HG02763 (cell line): ENCODE measurements around the gene PTPRN2.

ENCODE experiments used
- ATAC-seq: cut with Tn5 transposase; IDR thresholded peaks from one replicate; pipeline ENCODE4 v1.9.1; 2021; ENCODE audit warnings: mild to moderate bottlenecking, moderate library complexity; ENCODE audit not compliant: unreplicated experiment

PTPRN2 gene

DNA sequence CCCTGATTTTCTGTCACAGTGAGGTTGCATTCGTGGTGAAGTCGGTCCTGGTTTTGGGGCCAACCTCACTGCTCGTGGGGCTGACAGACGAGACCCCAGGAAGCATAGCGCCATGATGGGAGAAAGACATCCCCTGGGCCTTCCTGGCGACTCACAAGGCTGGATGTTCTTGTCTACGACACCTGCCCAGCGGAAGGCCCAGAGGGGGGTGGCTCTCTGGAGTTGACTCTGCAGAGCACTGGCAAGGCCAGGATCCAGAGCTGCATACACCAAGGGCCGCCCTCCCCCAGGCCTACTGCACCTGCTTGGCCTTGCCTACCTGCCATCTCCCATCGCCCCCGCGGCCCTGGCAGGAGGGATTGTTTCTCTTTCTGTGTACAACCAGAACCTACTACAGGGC is 608.9 kb downstream of the PTPRN2 start:
- ATAC-seq, result no peak

DNA sequence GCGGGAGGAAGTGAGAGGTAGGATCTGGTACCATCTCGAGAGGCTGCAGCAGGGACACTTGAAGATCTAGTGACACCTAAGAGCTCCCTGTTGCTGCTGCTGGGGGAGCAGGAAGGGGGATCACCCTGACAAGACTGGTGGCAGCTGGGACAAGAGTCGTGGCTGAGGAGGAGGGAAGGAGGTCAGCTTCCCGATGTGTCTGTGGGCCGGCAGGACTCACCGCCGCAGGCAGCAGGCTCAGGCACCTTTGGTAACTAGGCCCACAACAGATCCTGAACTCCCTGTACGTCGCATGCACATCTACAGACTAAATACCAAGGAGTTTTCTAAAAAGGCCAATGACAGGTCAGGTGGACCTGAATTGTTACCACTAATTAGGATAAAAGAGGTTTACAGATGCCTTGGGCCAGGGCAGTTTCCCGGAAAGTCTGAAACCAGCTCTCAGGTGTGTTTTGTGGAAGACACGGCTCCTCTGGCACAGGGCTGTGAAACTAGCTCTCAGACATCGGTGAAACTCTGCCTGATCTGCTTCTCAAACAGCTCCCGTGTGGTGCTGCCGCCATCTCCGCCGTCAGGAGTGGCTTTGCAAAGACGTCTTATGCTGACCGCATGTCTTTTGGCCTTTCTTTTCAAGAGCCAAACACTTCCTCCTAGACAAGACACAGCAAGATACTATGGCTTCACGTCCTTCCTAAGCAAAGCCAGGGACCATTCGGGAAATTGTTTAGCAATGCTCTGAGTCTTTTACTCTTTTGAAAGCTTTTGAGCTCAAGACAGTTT is 609.7 kb downstream of the PTPRN2 start:
- no peak for ATAC-seq

DNA sequence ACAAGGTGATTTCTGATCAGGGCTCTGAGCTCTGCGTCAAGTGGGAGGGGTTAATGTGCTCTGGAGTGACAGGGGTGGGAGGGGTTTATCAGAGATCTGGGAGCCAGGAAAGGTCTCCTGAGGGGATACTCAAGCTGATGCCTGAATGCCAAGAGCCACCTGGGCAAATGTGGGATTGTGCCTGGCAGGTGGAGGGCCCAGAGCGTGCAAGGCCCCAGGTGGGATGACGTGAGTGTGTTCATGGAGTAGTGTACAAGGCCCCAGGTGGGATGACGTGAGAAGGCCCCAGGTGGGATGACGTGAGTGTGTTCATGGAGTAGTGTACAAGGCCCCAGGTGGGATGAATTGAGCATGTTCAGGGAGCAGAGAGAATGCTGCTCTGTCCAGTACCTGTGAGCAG is 610.3 kb downstream of the PTPRN2 start:
- no peak for ATAC-seq

DNA sequence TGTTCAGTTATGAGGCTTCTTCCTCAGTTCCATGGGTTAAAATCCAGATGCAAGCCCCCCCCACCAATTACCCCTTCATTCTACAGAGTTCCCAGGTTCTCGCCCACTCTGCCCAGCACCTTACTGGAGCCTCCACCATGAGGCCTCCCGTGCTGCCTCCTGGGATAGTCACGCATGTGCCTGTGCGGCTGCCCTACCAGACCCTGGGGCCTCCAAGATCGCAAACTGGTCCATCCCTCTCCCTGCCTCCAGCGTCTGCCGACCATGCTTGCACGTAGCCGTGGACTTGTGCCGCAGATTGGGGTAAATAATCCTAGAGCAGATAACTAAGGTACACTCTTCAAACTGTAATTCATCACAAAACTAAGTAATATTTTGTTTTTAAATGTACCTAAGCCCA is 611.2 kb downstream of the PTPRN2 start:
- ATAC-seq, result no peak

DNA sequence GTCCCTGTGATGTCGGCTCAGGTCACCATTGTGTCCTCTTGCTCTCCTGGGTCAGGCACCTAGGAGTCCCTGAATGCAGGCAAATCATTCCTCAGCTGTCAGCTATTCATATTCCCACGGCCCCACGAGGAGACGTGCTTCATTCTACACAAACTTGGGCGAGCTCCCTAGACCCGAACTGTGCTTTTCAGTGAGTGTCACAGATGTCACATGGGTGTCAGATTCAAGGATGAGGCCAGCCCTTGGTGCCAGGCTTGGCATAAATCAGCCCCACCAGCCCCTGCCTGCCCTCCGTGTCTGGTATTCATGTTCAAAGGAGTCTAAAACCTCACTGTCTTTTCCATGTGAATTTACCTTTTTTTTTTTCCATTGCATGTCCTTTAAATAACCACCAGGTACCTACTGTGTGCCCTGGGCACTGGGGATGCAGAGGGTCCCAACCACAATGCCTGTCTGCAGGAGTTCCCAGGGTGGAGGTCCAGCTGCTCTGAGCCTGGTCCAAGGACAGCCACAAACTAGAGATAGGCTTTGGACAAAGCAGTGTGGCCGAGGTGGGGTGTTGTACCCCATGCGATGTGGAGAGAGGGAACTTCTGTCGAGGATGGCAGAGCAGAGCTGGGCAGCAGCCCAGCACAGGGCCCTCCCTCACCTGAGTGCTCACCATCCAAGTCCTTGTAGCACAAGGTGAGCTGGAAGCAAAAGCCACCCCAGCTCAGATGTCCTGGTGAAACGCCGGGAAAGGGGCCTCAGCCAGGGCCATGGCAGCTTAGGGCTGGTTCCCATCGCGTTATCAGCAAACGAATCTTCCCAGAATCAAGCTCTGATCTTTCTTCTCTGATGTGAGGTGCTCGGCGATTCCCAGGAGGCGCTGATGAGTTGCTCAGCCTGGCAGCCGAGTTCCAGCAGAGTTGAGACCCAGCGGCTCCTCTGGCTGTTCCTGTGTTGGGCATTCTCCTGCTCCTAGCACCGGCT is 611.9 kb downstream of the PTPRN2 start:
- ATAC-seq, result no peak

DNA sequence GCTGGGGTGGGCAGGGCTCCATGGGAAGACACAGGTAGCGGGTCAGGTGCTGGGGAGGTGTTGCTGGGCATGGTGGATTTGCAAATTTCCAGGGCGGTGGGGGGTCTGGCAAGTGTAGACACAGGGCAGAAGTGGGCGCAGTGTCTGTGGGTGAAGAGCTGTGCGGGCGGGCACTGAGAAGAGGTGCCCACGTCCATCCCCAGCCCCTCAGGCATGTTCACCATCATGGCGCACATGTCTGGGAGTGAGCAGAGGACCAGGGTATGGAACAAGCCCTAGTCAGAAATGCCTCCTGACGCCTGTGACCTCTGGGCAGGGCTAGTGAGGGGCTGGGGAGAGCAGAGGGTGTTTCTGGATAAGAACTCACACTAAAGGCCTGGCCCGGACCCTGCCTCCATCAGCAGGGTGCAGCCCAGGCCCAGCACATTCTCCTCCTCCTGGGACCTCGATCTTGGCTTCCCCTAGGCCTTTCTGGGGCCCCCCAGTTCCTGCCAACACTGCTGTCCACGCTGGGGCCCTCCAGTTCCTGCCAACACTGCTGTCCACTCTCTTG is 612.9 kb downstream of the PTPRN2 start:
- no peak for ATAC-seq

DNA sequence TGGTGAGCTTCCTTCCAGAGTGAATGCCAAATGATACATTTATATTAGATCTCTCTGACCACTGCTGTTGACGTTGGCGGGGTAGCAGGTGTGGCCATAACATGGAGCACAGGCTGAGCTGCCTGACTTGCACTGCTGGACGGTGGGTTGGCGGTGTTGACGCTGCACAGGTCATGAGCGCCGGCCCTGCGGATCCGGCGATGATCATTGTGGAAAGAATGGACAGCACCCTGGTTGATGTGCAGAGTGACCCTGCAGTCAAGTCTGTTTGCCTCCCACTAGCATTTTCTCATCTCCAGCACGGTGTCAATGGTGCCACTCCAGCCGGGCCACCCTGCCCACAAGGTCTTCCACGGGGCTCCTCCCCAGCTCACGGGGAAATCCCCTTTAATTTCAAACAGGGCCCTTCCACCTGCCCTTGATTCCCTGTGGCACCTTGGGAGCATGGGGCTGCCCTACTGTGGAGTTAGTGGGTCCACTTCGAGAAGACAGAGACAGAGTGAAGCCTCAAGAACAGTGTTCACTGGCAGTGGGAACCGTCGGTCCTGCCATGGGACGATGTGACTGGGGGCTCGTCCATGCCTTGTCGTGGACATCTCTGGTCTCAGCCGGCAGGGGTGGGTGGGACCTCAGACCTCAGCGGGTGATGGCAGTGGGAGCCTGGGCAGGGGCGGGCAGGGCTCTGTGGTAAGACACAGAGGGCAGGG is 613.5 kb downstream of the PTPRN2 start:
- ATAC-seq, result no peak

DNA sequence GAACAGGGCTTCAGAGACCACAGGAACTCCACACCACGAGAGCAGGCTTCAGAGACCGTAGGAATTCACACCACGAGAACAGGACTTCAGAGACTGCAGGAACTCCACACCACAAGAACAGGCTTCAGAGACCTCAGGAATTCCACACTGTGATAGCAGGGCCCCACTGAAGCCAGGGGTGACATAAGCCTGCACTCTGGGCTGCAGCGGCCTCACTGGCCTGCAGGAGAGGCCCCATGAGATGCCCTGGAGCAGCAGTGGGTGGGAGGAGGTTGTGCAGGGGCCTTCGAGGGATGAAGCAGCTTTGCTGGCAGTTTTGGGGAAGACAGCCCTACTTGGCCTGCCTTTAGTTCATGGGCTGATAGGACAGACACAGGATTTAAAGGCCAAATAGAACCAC is 614.7 kb downstream of the PTPRN2 start:
- ATAC-seq, result no peak

DNA sequence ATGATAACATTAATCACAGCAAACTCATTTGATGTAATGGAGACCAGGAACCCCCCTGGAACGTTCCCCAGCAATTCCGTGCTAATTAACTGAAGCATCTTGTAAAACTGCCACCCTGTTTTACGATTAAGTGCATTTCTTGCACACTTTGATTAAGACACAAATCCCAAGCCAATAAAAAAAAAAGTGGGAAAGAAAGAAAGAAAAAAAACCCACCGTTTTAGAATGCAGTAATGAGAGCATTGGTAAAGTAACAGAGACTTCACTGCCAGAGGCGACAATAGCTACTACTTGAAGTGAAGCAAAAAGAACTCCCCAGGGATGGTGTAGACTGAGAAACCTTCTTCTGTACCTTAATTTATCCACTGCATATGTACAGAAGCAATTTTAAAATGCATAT is 616.1 kb downstream of the PTPRN2 start:
- no peak for ATAC-seq

DNA sequence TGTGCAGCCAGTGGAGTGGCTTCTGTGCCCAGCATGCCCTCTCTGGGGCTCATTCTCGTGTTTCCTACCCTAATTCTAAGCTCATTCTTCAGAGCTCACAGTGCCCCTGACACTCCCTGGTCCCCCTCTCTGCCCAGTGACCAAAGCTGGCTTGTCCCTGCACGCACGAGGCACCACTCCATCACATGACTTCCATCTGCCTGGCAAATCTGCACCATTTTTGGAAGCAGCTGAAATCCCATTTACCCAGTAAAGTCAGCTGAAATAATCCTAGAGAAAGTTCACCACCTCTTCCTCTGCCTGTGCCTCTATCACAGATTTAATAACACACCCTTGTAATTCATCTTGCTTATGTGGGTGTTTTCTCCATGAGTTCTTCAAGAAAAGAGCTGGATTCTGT is 616.9 kb downstream of the PTPRN2 start:
- no peak for ATAC-seq

DNA sequence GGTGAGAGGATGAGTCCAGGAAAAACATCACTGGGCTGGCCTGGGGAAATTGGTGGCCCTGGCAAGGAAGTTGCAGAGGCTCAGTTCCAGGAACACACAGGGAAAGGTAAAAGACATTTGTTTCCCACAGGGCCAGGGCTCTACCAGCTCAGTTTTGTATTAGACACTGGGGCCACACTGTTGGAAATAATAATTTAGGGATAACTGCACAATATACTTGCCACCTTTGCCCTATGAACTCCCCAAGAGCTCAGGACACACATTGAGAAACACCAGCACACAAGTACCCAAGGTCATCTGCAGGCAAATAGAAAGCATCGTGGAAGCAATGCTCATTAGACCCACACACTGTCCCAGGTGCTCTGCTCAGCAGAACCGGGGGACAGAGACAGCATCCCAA is 617.6 kb downstream of the PTPRN2 start:
- no peak for ATAC-seq

DNA sequence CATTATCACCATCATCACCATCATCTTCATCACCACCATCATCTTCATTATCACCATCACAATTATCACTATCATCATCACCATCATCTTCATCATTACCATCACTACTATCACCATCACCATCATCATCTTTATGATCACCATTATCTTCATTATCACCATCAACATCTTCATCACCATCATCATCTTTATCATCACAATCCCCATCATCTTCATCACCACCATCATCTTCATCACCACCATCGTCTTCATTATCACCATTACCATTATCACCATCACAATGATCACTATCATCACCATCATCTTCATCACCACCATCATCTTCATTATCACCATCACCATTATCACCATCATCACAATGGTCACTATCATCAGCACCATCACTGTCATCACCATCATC is 621.1 kb downstream of the PTPRN2 start:
- ATAC-seq, result no peak

DNA sequence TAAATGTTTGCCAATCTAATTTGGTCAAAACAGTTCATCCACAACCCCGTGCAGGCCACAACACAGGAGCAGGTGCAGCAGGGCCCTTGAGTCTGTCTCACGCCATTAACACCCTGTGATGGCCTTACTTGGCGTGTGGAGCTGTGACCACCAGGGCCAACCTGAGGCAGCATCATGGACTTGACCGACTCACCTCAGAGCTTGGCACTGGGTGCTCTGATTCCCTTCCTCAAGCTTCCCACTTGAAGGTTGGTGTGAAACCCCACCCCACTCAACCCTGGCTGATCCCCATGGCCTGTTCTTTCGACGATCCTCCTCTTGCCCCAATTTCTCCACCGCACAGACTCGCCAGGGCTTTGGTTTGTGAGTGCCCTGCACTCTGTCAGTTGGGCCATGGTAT is 623.1 kb downstream of the PTPRN2 start:
- ATAC-seq, result no peak

DNA sequence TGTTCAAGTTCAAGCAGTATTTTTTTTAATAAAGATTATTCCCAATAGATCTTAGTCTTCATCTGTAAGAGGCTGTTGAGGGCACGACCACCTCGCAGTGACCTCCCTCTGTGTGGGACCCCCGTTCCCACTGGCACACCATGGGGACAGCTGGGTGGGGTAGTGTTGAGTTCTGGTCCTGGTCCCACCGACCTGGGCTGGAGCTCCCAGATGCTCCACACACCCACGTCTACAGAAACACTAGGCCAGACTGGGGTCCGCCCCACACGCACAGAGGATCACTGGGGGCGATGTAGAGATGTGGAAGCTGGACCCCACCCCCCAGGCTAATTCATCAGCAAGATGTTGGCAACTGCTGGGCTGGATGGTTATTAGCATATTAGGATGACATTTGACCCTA is 623.6 kb downstream of the PTPRN2 start:
- no peak for ATAC-seq

DNA sequence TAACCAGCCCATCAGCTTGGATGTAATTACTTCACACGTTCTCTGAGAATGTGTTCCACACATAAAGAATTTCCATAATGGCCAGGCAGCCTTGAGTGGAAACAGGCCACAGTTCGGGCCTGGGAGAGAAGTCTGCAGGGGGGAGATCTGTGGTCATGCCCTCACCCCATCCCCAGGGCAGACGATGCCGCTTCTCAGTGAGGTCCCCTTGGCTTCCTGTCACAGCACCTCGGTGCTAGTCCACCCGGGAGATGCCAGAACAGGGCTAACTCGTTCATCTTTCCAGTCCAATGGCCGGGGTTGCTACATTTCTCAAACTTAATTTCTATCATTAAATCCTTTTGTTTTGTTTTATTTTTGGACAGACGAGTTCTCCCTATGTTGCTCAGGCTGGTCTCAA is 624.1 kb downstream of the PTPRN2 start:
- no peak for ATAC-seq

DNA sequence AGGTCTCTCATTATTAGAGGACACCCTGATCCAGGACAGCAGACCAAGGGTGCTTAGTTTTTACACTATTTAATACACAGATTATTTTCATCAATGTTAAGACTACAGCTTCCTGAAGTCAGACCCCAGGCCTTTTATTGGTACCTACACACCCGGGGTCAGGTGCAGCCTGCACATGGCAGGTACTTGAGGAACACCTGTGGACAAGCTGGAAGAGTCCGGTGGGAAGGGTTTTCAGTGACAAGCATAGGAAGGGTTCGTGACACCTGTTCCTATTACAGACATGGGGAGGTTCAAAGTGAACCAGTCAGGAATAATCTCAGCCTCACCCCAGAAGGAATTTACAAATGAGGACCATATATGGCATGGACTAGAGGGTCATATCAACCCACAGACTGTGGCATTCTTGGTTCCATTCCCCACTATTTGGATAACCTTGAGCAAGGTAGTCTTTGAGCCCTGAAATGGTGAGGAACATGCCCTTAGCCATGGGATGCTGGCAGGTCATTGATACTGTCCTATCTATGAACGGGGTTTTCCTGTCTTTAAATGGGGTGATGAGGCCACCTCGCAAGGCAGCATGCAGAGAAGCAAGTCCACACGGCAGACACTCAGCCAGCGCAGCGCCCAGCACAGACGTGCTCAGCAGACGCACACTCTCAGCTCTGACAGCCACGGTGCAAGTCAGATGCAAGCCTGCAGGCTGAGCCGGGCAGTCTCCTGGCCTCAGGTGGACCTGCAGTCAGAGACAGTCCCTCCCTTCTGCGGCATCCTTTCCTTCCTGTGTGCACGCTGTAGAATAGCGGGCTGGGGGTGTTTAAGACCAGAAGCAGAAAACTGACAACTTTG is 624.9 kb downstream of the PTPRN2 start:
- no peak for ATAC-seq

DNA sequence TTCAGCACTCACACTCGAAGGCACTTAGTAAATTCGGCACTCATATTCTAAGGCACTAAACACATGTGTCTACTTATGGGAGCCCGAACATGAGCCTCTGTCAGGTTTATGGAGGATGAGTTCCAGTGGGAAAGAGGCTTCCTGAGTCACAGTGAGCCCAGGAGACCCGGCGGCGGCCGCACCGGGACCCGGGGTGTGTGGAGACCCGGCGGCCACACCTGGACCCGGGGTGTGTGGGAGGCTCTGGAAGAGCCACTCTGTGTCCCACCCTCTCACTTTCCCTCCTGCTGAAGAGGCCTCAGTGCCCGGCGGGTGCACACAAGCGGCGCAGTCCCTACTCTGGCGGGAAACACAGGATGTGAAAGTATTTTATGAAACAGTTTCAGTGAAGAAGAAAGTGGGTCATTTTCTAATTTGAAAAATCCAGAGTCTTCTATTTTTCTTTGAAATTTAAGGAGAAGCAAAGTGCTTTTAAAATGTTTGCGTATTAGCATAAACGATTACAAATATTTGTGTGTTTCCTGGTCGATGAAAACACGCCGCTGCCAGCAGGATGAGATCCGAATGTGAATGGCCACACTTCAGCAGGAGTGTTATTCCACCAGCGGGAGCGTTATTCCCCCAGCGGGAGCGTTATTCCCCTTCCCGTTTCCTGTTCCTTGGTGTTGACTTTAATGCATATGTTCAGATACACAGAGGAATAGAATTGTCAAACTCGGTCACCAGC is 625.7 kb downstream of the PTPRN2 start:
- no peak for ATAC-seq

DNA sequence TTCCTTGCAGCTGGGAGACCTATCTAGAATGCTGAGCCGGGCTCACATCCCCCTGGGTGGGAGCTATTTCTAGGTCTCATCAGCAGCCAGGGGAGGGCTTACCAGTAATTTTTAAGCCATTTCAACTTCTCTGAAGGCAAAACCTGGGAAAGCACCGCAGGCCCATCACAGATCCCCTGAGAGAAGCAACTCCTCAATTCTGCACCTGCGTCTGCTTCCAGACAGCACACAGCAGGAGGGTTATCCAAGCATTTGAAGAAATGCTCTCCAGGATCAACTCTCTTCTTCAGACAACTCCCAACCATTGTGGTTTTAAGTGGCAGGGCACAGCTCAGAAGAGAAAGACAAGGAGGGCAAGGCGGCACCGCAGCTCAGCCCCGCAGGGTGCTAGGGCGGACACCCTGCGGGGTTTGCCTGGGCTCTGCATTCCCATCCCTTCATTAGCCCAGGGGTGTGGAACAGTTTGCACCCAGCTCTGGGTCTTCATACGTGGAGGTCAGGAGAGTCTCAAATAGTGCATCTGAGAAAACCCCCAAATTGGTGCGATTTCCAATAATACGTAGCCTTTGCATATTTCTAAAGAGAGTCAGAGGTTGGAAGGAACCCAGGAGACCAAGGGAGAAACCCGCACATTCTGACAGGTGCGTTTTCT is 632.1 kb downstream of the PTPRN2 start:
- ATAC-seq, result no peak

DNA sequence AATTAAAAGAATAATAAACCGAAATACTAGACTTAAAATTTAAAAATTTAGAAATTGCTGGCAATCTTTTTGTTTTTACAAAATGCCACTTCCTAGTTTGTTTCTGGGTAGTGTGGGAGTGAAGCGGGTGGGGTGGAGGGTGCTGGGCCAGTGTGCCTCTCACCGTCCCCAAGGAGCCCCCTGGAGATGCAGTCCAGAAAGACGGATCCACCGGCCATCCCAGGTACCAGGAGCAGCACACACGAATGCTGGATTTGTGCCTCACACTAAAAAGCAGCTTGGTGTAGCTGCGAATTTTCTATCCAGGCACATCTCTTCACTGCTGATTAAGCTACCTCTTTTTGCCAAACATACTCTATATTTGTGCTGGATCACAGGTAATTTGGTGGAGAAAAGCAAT is 632.7 kb downstream of the PTPRN2 start:
- no peak for ATAC-seq
